ENCODE data around the gene SLC25A12. TPM values are rescaled to one million over a fixed set of nuclear protein-coding genes. Genes with fewer than 3 reads are reported as not detected.
A peak's percentile ranks its signal among the peaks of the same experiment; 100 is the strongest.

SLC25A12 gene
- total RNA-seq, 2 experiments from 2014 or later = 8.7 to 9.5 TPM

DNA sequence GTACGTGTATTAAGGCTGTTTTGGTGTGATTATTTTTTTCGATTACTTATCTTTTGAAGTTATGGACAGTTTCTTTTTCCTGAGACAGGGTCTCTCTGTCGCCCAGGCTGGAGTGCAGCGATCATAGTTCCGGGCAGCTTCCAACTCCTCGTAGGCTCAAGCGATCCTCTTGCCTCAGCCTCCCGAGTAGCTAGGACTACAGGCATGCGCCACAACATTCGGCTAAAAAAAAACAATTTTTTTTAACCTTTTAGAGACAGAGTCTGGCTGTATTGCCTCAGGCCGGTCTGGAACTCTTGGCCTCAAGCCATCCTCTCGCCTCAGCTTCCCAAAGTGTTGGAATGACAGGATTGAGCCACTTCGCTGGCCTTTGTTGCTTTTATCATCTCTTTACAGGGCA lies 29.2 kb upstream of the SLC25A12 start:
- Histone ChIP-seq H3K27me3 (ENCODE audit: control insufficient read depth in 1 of 2, insufficient read depth in 2 of 2, low read length in 2 of 2) (no peaks in the 10 kb centered on the region), H3K9me3 (ENCODE audit: control insufficient read depth in 1 of 2, insufficient read depth in 1 of 2, low read length in 2 of 2) (no peaks in the 10 kb centered on the region), H3K4me1 (ENCODE audit: insufficient read depth, low read length) (peaks cover 18% of the 10 kb centered on the region), H3K36me3 (ENCODE audit: insufficient read depth, low read length) (peaks cover 14% of the 10 kb centered on the region), H3K4me3 (ENCODE audit: low read length) (peak overlapping the region; percentile 93), H3K27ac (ENCODE audit: low read depth in 1 of 2, low read length in 2 of 2) (peak overlapping the region in 1 of 2 donors; percentile 96)
- no peaks in the 10 kb centered on the region for H3K9me3 Mint-ChIP-seq
- peaks cover 29% of the 10 kb centered on the region for H3K36me3 Mint-ChIP-seq (ENCODE audit: low read depth)
- peak overlapping the region; percentile 100 for H3K4me3 Mint-ChIP-seq
- H3K4me1 Mint-ChIP-seq (ENCODE audit: low read depth) = peaks cover 48% of the 10 kb centered on the region
- TF ChIP-seq, protein P1, sequence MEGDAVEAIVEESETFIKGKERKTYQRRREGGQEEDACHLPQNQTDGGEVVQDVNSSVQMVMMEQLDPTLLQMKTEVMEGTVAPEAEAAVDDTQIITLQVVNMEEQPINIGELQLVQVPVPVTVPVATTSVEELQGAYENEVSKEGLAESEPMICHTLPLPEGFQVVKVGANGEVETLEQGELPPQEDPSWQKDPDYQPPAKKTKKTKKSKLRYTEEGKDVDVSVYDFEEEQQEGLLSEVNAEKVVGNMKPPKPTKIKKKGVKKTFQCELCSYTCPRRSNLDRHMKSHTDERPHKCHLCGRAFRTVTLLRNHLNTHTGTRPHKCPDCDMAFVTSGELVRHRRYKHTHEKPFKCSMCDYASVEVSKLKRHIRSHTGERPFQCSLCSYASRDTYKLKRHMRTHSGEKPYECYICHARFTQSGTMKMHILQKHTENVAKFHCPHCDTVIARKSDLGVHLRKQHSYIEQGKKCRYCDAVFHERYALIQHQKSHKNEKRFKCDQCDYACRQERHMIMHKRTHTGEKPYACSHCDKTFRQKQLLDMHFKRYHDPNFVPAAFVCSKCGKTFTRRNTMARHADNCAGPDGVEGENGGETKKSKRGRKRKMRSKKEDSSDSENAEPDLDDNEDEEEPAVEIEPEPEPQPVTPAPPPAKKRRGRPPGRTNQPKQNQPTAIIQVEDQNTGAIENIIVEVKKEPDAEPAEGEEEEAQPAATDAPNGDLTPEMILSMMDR (IDR thresholded peaks at IDR 0.05) = no peak
- peak overlapping the region; percentile 93 for H3K27ac Mint-ChIP-seq
- DNase-seq = no peak
- ChIA-PET POLR2A (interaction anchor here (0.6 to 2.0 kb wide), 6 partner anchors 8 to 993 kb away, joined by 3 to 14 read pairs (median 4); partner anchors contain the start of gene SLC25A12), CTCF (interaction anchor here (0.6 to 1.5 kb wide), 3 partner anchors 31 to 995 kb away, joined by 3 to 4 read pairs (median 3); no protein-coding TSS in a partner anchor)
- intact Hi-C loops (cut with DNase I, micrococcal nuclease) = loop anchor here (2.0 to 10.0 kb wide), 7 partner anchors 28 to 634 kb away; partner anchors contain the start of genes DCAF17 (in 1 of the 2), DYNC1I2 (in 1 of the 2), METTL8 (in 1 of the 2) and PDK1 (in 1 of the 2)
- ATAC-seq (ENCODE audit: poor library complexity) = no peak
- no peaks in the 10 kb centered on the region for H3K27me3 Mint-ChIP-seq

DNA sequence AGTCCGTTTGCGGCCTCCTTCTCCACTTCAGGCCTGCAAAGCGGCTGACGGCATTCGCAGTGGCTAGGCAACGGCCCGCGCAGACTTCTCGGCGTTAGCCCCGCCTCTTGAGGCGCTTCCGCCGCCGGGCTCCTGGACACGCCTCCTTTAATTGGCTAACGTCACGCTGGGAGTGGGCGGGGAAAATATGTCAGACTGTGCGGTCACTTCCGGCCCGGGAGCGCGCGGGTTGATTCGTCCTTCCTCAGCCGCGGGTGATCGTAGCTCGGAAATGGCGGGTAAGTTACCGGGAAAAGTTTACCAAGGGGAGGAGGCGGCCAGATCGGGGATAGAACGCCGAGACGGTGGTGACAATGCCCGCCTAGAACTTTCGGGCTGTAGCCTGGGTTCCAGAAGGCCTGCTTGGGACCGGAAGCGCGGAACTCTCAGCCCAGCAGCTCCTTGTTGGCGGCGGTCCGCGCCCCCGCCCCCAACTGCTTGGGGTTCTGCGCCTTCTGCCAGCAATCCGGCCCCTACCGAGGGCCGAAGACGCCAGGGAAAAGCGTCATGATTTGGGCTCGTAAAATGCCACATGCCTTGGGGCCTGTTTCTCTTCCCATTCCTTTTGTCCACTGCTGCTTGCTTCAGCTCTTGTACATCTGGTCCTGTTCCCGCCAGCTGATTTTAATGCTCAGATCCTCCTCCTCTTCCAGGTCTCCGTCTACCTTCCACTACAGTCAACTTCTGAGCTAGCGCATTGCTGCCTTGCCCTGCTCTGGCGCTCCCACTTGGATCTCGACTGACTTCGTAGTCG lies 28.4 kb upstream of the SLC25A12 start, which contains the start of gene HAT1:
Gene HAT1 (plus strand): TSS at position 232 of the 793 bp plus-strand sequence. CDS start 40 bp downstream, at position 272.
- H3K27me3 Mint-ChIP-seq = no peaks in the 10 kb centered on the region
- H3K4me3 ChIP-seq (ENCODE audit: low read length) = peak within 1 kb of the TSS; percentile 93

GRCh38 chr2:171921970-171922229 lies 27.9 kb upstream of the SLC25A12 start:
- Histone ChIP-seq H3K4me1 (ENCODE audit: insufficient read depth, low read length) (peaks cover 18% of the 10 kb centered on the region), H3K36me3 (ENCODE audit: insufficient read depth, low read length) (peaks cover 10% of the 10 kb centered on the region), H3K27me3 (ENCODE audit: control insufficient read depth in 1 of 2, insufficient read depth in 2 of 2, low read length in 2 of 2) (no peaks in the 10 kb centered on the region), H3K4me3 (ENCODE audit: low read length) (peak overlapping the region; percentile 93), H3K27ac (ENCODE audit: low read depth in 1 of 2, low read length in 2 of 2) (peak overlapping the region; percentile 83 to 96), H3K9me3 (ENCODE audit: control insufficient read depth in 1 of 2, insufficient read depth in 1 of 2, low read length in 2 of 2) (no peaks in the 10 kb centered on the region)
- CTCF ChIA-PET = interaction anchor here (0.8 to 1.5 kb wide), 2 partner anchors 28 to 30 kb away, joined by 3 to 4 read pairs; partner anchors contain the start of gene SLC25A12
- DNase-seq (no peak), ATAC-seq (ENCODE audit: poor library complexity) (peak; percentile 16)
- TF ChIP-seq, protein P1 (IDR thresholded peaks at IDR 0.05) = no peak
- Mint-ChIP-seq H3K4me1 (ENCODE audit: low read depth) (peaks cover 42% of the 10 kb centered on the region), H3K9me3 (no peaks in the 10 kb centered on the region), H3K27me3 (no peaks in the 10 kb centered on the region), H3K4me3 (peak overlapping the region; percentile 100), H3K27ac (peak overlapping the region; percentile 93), H3K36me3 (ENCODE audit: low read depth) (peaks cover 23% of the 10 kb centered on the region)
- POLR2A ChIA-PET = interaction anchor here (0.6 to 2.0 kb wide), 12 partner anchors 9 to 633 kb away, joined by 3 to 14 read pairs (median 3); partner anchors contain the start of genes DLX2 and SLC25A12
- intact Hi-C loops (cut with DNase I, micrococcal nuclease) = loop anchor here (2.0 to 10.0 kb wide), 7 partner anchors 27 to 635 kb away; partner anchors contain the start of genes SLC25A12 (in 2 of the 2), DCAF17 (in 1 of the 2), DYNC1I2 (in 1 of the 2) and METTL8 (in 1 of the 2)

More for the DNA sequence above, 28.4 kb upstream of the SLC25A12 start, which contains the start of gene HAT1:
- no peaks in the 10 kb centered on the region for H3K9me3 Mint-ChIP-seq
- peaks cover 47% of the 10 kb centered on the region for H3K4me1 Mint-ChIP-seq (ENCODE audit: low read depth)
- intact Hi-C loops (cut with DNase I, micrococcal nuclease) = loop anchor here (2.0 to 10.0 kb wide), 7 partner anchors 28 to 634 kb away; partner anchors contain the start of genes DCAF17 (in 1 of the 2), DYNC1I2 (in 1 of the 2), METTL8 (in 1 of the 2) and PDK1 (in 1 of the 2)
- DNase-seq = peak; percentile 94 to 99 (median 96)
- Histone ChIP-seq H3K9me3 (ENCODE audit: control insufficient read depth in 1 of 2, insufficient read depth in 1 of 2, low read length in 2 of 2) (no peaks in the 10 kb centered on the region), H3K27me3 (ENCODE audit: control insufficient read depth in 1 of 2, insufficient read depth in 2 of 2, low read length in 2 of 2) (no peaks in the 10 kb centered on the region), H3K4me1 (ENCODE audit: insufficient read depth, low read length) (peaks cover 18% of the 10 kb centered on the region), H3K36me3 (ENCODE audit: insufficient read depth, low read length) (peaks cover 12% of the 10 kb centered on the region), H3K27ac (ENCODE audit: low read depth in 1 of 2, low read length in 2 of 2) (peak within 1 kb of the TSS; percentile 83 to 96)
- ChIA-PET POLR2A (interaction anchor here (0.6 to 2.0 kb wide), 13 partner anchors 9 to 993 kb away, joined by 3 to 14 read pairs (median 3); partner anchors contain the start of genes DLX2 and SLC25A12), CTCF (interaction anchor here (0.7 to 1.5 kb wide), 4 partner anchors 28 to 994 kb away, joined by 3 to 4 read pairs (median 3); partner anchors contain the start of gene SLC25A12)
- TF ChIP-seq, protein P1 (IDR thresholded peaks at IDR 0.05) = no peak
- H3K36me3 Mint-ChIP-seq (ENCODE audit: low read depth) = peaks cover 28% of the 10 kb centered on the region
- H3K27ac Mint-ChIP-seq = peak within 1 kb of the TSS; percentile 93
- peak within 1 kb of the TSS; percentile 100 for H3K4me3 Mint-ChIP-seq
- peak; percentile 95 for ATAC-seq (ENCODE audit: poor library complexity)
